IMR-90 (cell line): Measurements from ENCODE around the gene BEX2. TPM values are rescaled to one million over a fixed set of nuclear protein-coding genes. Genes with fewer than 3 reads are reported as not detected.

Source experiments
- ATAC-seq: fragments of 200-7000 bp; cut with Tn5 transposase; 2 replicates; pipeline ENCODE4 v1.9.1; 2020; ENCODE audit warnings: low read depth, mild to moderate bottlenecking, moderate library complexity
- BruUV-seq: library from RNA; stranded (reverse); fragments of 400-500 nt; replicated peaks from 2 replicates; lab custom pipeline; 2021; lab: Mats Ljungman, UMichigan
- CTCF ChIA-PET: fragments of 300-600 bp; formaldehyde crosslinking; extraction: SDS; loops from one replicate; lab custom pipeline; 2021; ENCODE audit warnings: antibody characterized with exemption; lab: Yijun Ruan, JAX
- POLR2A ChIA-PET: fragments of 300-600 bp; sonication (Branson Sonifier 250); formaldehyde crosslinking; loops from one replicate; lab custom pipeline; 2022; ENCODE audit warnings: antibody characterized with exemption; ENCODE audit not compliant: unreplicated experiment; lab: Charles Lee
- DNase-seq: peaks from one replicate; pipeline ENCODE4 v3.0.0; 2013
- H2AFZ ChIP-seq: replicated peaks from 2 replicates; pipeline ENCODE3; 2013; ENCODE audit warnings: low read length, mild to moderate bottlenecking; ENCODE audit not compliant: poor library complexity
- H2AK5ac ChIP-seq: 2 replicates; pipeline ENCODE4 v1.6.1; 2013; ENCODE audit warnings: low read depth, low read length, inconsistent platforms
- H2AK9ac ChIP-seq: replicated peaks from 2 replicates; pipeline ENCODE3; 2013; ENCODE audit warnings: mild to moderate bottlenecking, low read depth, low read length, moderate library complexity; ENCODE audit not compliant: poor library complexity
- H2BK120ac ChIP-seq: 2 replicates; pipeline ENCODE4 v1.6.1; 2013; ENCODE audit warnings: low read depth, low read length, inconsistent platforms
- H2BK15ac ChIP-seq: 3 replicates; pipeline ENCODE4 v1.6.1; 2013; ENCODE audit warnings: low read depth, low read length, inconsistent platforms
- H2BK20ac ChIP-seq: 2 replicates; pipeline ENCODE4 v1.6.1; 2013; ENCODE audit warnings: low read depth, mild to moderate bottlenecking, inconsistent platforms, low read length, moderate library complexity
- H2BK5ac ChIP-seq: 2 replicates; pipeline ENCODE4 v1.6.1; 2013; ENCODE audit warnings: mild to moderate bottlenecking, low read depth, low read length, inconsistent platforms; ENCODE audit not compliant: poor library complexity, severe bottlenecking
- H3K14ac ChIP-seq: replicated peaks from 2 replicates; pipeline ENCODE4 v1.6.1; 2013; ENCODE audit warnings: low read depth, low read length, inconsistent platforms
- H3K18ac ChIP-seq: 2 replicates; pipeline ENCODE4 v1.6.1; 2013; ENCODE audit warnings: low read depth, low read length, control low read depth
- H3K23ac ChIP-seq: 2 replicates; pipeline ENCODE4 v1.6.1; 2013; ENCODE audit warnings: low read depth, low read length, inconsistent platforms
- H3K27ac ChIP-seq: 2 replicates; pipeline ENCODE4 v1.5.1; 2013; ENCODE audit warnings: mild to moderate bottlenecking, control low read depth, low read length; ENCODE audit not compliant: insufficient read depth
- H3K27me3 ChIP-seq: 2 replicates; pipeline ENCODE4 v1.6.1; 2013; ENCODE audit warnings: low read length; ENCODE audit not compliant: control insufficient read depth, insufficient read depth
- H3K36me3 ChIP-seq: 2 replicates; pipeline ENCODE4 v1.6.1; 2013; ENCODE audit warnings: low read length, mixed read lengths; ENCODE audit not compliant: control insufficient read depth, insufficient read depth
- H3K4ac ChIP-seq: 2 replicates; pipeline ENCODE4 v1.6.1; 2013; ENCODE audit warnings: low read depth, low read length, inconsistent platforms
- H3K4me1 ChIP-seq: 2 replicates; pipeline ENCODE4 v1.6.1; 2013; ENCODE audit warnings: low read length, mixed read lengths; ENCODE audit not compliant: control insufficient read depth, insufficient read depth
- H3K4me2 ChIP-seq: 2 replicates; pipeline ENCODE4 v1.6.1; 2013; ENCODE audit warnings: low read depth, mild to moderate bottlenecking, control low read depth, low read length, moderate library complexity
- H3K4me3 ChIP-seq: 2 replicates; pipeline ENCODE4 v1.5.1; 2013; ENCODE audit warnings: low read depth, mild to moderate bottlenecking, control low read depth, low read length, moderate library complexity; ENCODE audit not compliant: insufficient read depth
- H3K56ac ChIP-seq: 2 replicates; pipeline ENCODE4 v1.6.1; 2013; ENCODE audit warnings: low read length, inconsistent platforms; ENCODE audit not compliant: insufficient read depth; ENCODE audit errors: extremely low read depth
- H3K79me1 ChIP-seq, 2 experiments: 2 replicates each; pipeline ENCODE4 v1.6.1; 2013; ENCODE audit warnings: low read length in 2 of 2, inconsistent platforms in 1 of 2, low read depth in 1 of 2
- H3K9ac ChIP-seq: 2 replicates; pipeline ENCODE4 v1.6.1; 2013; ENCODE audit warnings: low read depth, low read length, control low read depth
- H3K9me1 ChIP-seq: 2 replicates; pipeline ENCODE4 v1.6.1; 2013; ENCODE audit warnings: low read length, inconsistent platforms; ENCODE audit not compliant: insufficient read depth
- H3K9me3 ChIP-seq: 2 replicates; pipeline ENCODE4 v1.6.1; 2013; ENCODE audit warnings: low read length; ENCODE audit not compliant: control insufficient read depth, insufficient read depth
- H4K20me1 ChIP-seq: 2 replicates; pipeline ENCODE4 v1.6.1; 2013; ENCODE audit warnings: low read length, inconsistent platforms; ENCODE audit not compliant: insufficient read depth
- H4K5ac ChIP-seq: 2 replicates; pipeline ENCODE4 v1.6.1; 2013; ENCODE audit warnings: mild to moderate bottlenecking, low read depth, low read length, control low read depth
- H4K8ac ChIP-seq, 2 experiments: 2 replicates each; pipeline ENCODE4 v1.6.1; 2013; ENCODE audit warnings: low read depth in 2 of 2, low read length in 2 of 2, control low read depth in 1 of 2, inconsistent platforms in 1 of 2
- H4K91ac ChIP-seq: 2 replicates; pipeline ENCODE4 v1.6.1; 2013; ENCODE audit warnings: low read depth, low read length, inconsistent platforms; ENCODE audit not compliant: insufficient read depth
- CHD1 ChIP-seq: IDR thresholded peaks from 2 replicates; pipeline ENCODE4 v1.6.1; 2012; ENCODE audit warnings: low read depth, low read length, improper control_type of control experiment
- RAD21 ChIP-seq: IDR thresholded peaks from 2 replicates; pipeline ENCODE4 v1.6.1; 2012; ENCODE audit warnings: low read length, improper control_type of control experiment
- RFX5 ChIP-seq: IDR thresholded peaks from 2 replicates; pipeline ENCODE4 v1.8.0; 2012; ENCODE audit warnings: low read depth, mild to moderate bottlenecking, low read length, moderate library complexity
- USF2 ChIP-seq: fragments of 150-350 bp; IDR thresholded peaks from 2 replicates; pipeline ENCODE4 v1.6.1; 2017; ENCODE audit warnings: mild to moderate bottlenecking, antibody characterized with exemption, low read length, low read depth
- WGBS, 2 experiments: methylation state at CpG; one replicate each; pipeline versions ENCODE4 v1.1.5 to v1.1.7; 2013; ENCODE audit warnings: missing lambda C conversion rate in 2 of 2; ENCODE audit not compliant: insufficient read length in 1 of 2; ENCODE audit errors: extremely low coverage in 2 of 2; 5-methylcytosine and 5-hydroxymethylcytosine counted together
- dilution Hi-C: fragments of 300-500 bp; cut with HindIII; formaldehyde crosslinking; loops from one replicate; pipeline ENCODE4 v1.14.3; 2018; ENCODE audit warnings: low sequenced_read_pairs; ENCODE audit not compliant: unreplicated experiment
- in situ Hi-C: fragments of 300-500 bp; cut with MboI; formaldehyde crosslinking; loops from 3 replicates; pipeline ENCODE4 v1.14.3; 2019; ENCODE audit warnings: low sequenced_read_pairs, inconsistent platforms, mixed read lengths
- intact Hi-C: fragments of 100-400 bp; cut with micrococcal nuclease; formaldehyde crosslinking; loops from 2 replicates; pipeline ENCODE4 v1.10.0; 2022
- polyA plus RNA-seq, 3 experiments: library from polyadenylated mRNA; depleted of rRNA; stranded (reverse); fragments of >200 nt; gene quantifications; 2 replicates each; pipeline ENCODE4 v1.2.3, GENCODE V29; 2012; ENCODE audit warnings: low replicate concordance in 1 of 3
- total RNA-seq: library from RNA; depleted of rRNA; stranded (reverse); fragments of >200 nt; gene quantifications from 2 replicates; pipeline ENCODE4 v1.2.3, GENCODE V29; 2012

BEX2 gene
- total and polyA plus RNA-seq, 2 of the 4 experiments (the other 2 are of a cell fraction), result 0.19 TPM; not detected in 1

DNA sequence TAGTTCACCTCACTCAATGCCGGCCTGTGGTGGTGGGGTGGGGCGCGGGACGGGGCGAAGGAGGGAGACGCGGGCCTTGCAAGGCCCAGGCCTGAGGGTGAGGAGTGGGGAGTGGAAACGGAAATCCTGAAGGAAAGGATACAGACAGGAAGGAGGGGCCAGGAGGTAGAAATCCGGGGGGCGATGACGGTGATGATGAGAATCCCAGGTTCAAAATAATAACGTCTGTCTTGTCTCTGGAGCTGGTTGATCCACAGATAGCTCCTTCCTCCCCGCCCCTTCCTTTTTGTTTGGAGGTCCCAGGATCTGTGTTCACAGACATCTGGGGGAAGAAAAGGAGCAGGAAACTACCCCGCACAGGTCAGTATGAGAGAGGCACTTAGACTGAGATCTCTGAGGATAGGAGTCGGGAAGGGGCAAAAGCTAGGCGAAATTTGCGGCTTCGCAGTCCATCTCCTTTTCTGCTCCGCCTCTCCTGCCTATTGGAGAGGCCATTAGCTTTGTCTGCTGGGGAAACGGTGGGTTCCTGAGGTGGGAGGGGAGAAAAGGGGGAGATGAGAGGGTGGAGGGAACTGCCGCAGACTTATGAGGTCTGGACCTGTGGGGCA lies 20.0 kb upstream of the BEX2 start (continued):
- TF ChIP-seq CHD1 (no peak), RFX5 (no peak)

GRCh38 chrX:103329991-103330390 lies 19.2 kb upstream of the BEX2 start, which contains the start of gene TCEAL7:
TCEAL7 (plus strand) TSS chrX:103330239; CDS start chrX:103331404, 1,165 bp downstream.
- H4K8ac ChIP-seq, result peak within 1 kb of the TSS; percentile 89 to 98
- peaks cover 2% of the 10 kb centered on the region; the same call in 1 of the 2 replicates for H3K27me3 ChIP-seq
- H3K4me3 ChIP-seq, result peak within 1 kb of the TSS; percentile 49
- peak within 1 kb of the TSS; percentile 14; the same call in 1 of the 2 replicates for H4K5ac ChIP-seq
- dilution Hi-C loops, result no loop called here
- peak within 1 kb of the TSS; percentile 49 for H3K27ac ChIP-seq
- no peaks in the 10 kb centered on the region for H3K9me3 ChIP-seq
- peak within 1 kb of the TSS; percentile 31 for H2AK9ac ChIP-seq
- peak; percentile 72 for ATAC-seq
- no peaks in the 10 kb centered on the region for H3K4me1 ChIP-seq
- no peaks in the 10 kb centered on the region for H3K36me3 ChIP-seq
- peak within 1 kb of the TSS; percentile 86 for H3K4me2 ChIP-seq
- peak within 1 kb of the TSS; percentile 71 for H3K4ac ChIP-seq
- TF ChIP-seq RAD21, result no peak
- TF ChIP-seq USF2, result peak; percentile 73; the same call in 1 of the 2 replicates
- peak within 1 kb of the TSS; percentile 87 for H2AFZ ChIP-seq
- H4K20me1 ChIP-seq, result no peaks in the 10 kb centered on the region
- peak within 1 kb of the TSS; percentile 33; the same call in 1 of the 2 replicates for H3K23ac ChIP-seq
- intact Hi-C loops, result no loop called here
- in situ Hi-C loops, result no loop called here
- H2BK120ac ChIP-seq, result peak within 1 kb of the TSS; percentile 34
- no peak within 1 kb of the TSS; the same call in 1 of the 2 replicates for H3K18ac ChIP-seq
- no CpG with 5 or more reads among the region's 11 CpGs for WGBS, 2 experiments
- H2BK15ac ChIP-seq, result no peak within 1 kb of the TSS
- no peak within 1 kb of the TSS for H2AK5ac ChIP-seq
- H3K79me1 ChIP-seq, result peaks cover 0 to 4% of the 10 kb centered on the region in 2 experiments; a peak in 1 of 4 replicates
- H4K91ac ChIP-seq, result peak within 1 kb of the TSS; percentile 33; the same call in 1 of the 2 replicates
- H3K9me1 ChIP-seq, result no peaks in the 10 kb centered on the region
- peak; percentile 46 for DNase-seq
- no peak within 1 kb of the TSS for H2BK20ac ChIP-seq
- H3K14ac ChIP-seq, result peak within 1 kb of the TSS; percentile 37; the same call in 1 of the 2 replicates
- CTCF ChIA-PET, result interaction anchor here (1.3 kb wide), 1 partner anchor 18 kb away, joined by 3 read pairs; no protein-coding TSS in a partner anchor
- POLR2A ChIA-PET, result no interaction called here
- no TSS peak for BruUV-seq
- H2BK5ac ChIP-seq, result no peak within 1 kb of the TSS
- H3K56ac ChIP-seq, result peak within 1 kb of the TSS; percentile 19; the same call in 1 of the 2 replicates
- H3K9ac ChIP-seq, result peak within 1 kb of the TSS; percentile 47
